Measurements from ENCODE around the gene SIRT2. TPM values are rescaled to one million over a fixed set of nuclear protein-coding genes. Genes with fewer than 3 reads are reported as not detected.

Gene SIRT2
- polyA plus RNA-seq, 3 donors: 57.5 to 65.9 (median 64.3) TPM

- peaks cover 23 to 31% of the 10 kb centered on the region in 2 donors for H3K36me3 ChIP-seq (replicated peaks in 1 of 2; ENCODE audit: control insufficient read depth in 1 of 2, insufficient read depth in 2 of 2, low read length in 2 of 2)
- DNase-seq: no peak
- H3K9ac ChIP-seq (ENCODE audit: insufficient read depth, low read length, poor library complexity, severe bottlenecking): peak overlapping the region; percentile 81
- H3K36me3 Mint-ChIP-seq: peaks cover 25 to 33% of the 10 kb centered on the region in 2 donors
- peak overlapping the region; percentile 98 for H3K4me2 ChIP-seq (replicated peaks; ENCODE audit: extremely low read depth, low read length, poor library complexity, severe bottlenecking)
- under 1% methylated on average over 24 of the region's 26 CpGs for WGBS (ENCODE audit: insufficient coverage)
- intact Hi-C loops (cut with micrococcal nuclease): loop anchor here (1.0 to 5.0 kb wide), 3 partner anchors 20 to 49 kb away; partner anchors contain the start of genes NFKBIB (in 2 of the 2), SIRT2 (in 2 of the 2) and ECH1 (in 1 of the 2)
- peak overlapping the region; percentile 88 to 94 for H3K4me3 Mint-ChIP-seq
- TF ChIP-seq CTCF (IDR thresholded peaks at IDR 0.05): no peak
- H4K20me1 ChIP-seq (ENCODE audit: insufficient read depth, low read length): peaks cover 37% of the 10 kb centered on the region
- peak overlapping the region; percentile 80 to 90 (median 86) for H3K4me3 ChIP-seq (replicated peaks in 1 of 3; ENCODE audit: low read depth in 2 of 3, low read length in 3 of 3)
- peaks cover 32 to 42% of the 10 kb centered on the region in 2 donors for H3K4me1 ChIP-seq (ENCODE audit: control insufficient read depth in 1 of 2, insufficient read depth in 2 of 2, low read length in 2 of 2)
- peaks cover 48% of the 10 kb centered on the region for H3K79me2 ChIP-seq (ENCODE audit: insufficient read depth, low read length)
- peak overlapping the region; percentile 98 to 99 (median 99) for H3K27ac Mint-ChIP-seq
- peaks cover 0 to 5% (median 1%) of the 10 kb centered on the region in 3 donors for H3K27me3 Mint-ChIP-seq (ENCODE audit: low read depth in 3 of 3)
- H3K27ac ChIP-seq (ENCODE audit: low read depth in 1 of 2, low read length in 2 of 2): peak overlapping the region; percentile 98 to 99
- H3K4me1 Mint-ChIP-seq: peaks cover 29% of the 10 kb centered on the region
- no peaks in the 10 kb centered on the region for H3K9me3 ChIP-seq (replicated peaks in 1 of 2; ENCODE audit: control insufficient read depth in 1 of 2, insufficient read depth in 1 of 2, low read length in 2 of 2)
- H2AFZ ChIP-seq (ENCODE audit: insufficient read depth, low read depth, low read length, poor library complexity, severe bottlenecking): peak overlapping the region; percentile 52
- H3K27me3 ChIP-seq (ENCODE audit: control insufficient read depth in 2 of 2, insufficient read depth in 2 of 2, low read length in 2 of 2): no peaks in the 10 kb centered on the region
- H3K9me3 Mint-ChIP-seq: no peaks in the 10 kb centered on the region
Observed at GRCh38 chr19:38850436-38850975, 48.9 kb downstream of the SIRT2 start.

- peak within 1 kb of the TSS; percentile 98 to 99 (median 99) for H3K27ac Mint-ChIP-seq
- H3K4me3 Mint-ChIP-seq: peak within 1 kb of the TSS; percentile 88 to 94
- H3K4me1 Mint-ChIP-seq: peaks cover 29% of the 10 kb centered on the region
- Histone ChIP-seq H3K4me3 (replicated peaks in 1 of 3; ENCODE audit: low read depth in 2 of 3, low read length in 3 of 3) (peak within 1 kb of the TSS; percentile 80 to 90 (median 86)), H2AFZ (ENCODE audit: insufficient read depth, low read depth, low read length, poor library complexity, severe bottlenecking) (peak within 1 kb of the TSS; percentile 52), H4K20me1 (ENCODE audit: insufficient read depth, low read length) (peaks cover 43% of the 10 kb centered on the region), H3K27me3 (ENCODE audit: control insufficient read depth in 2 of 2, insufficient read depth in 2 of 2, low read length in 2 of 2) (no peaks in the 10 kb centered on the region), H3K36me3 (replicated peaks in 1 of 2; ENCODE audit: control insufficient read depth in 1 of 2, insufficient read depth in 2 of 2, low read length in 2 of 2) (peaks cover 29 to 36% of the 10 kb centered on the region in 2 donors), H3K79me2 (ENCODE audit: insufficient read depth, low read length) (peaks cover 53% of the 10 kb centered on the region), H3K4me2 (replicated peaks; ENCODE audit: extremely low read depth, low read length, poor library complexity, severe bottlenecking) (peak within 1 kb of the TSS; percentile 98), H3K9me3 (replicated peaks in 1 of 2; ENCODE audit: control insufficient read depth in 1 of 2, insufficient read depth in 1 of 2, low read length in 2 of 2) (no peaks in the 10 kb centered on the region), H3K9ac (ENCODE audit: insufficient read depth, low read length, poor library complexity, severe bottlenecking) (peak within 1 kb of the TSS; percentile 99), H3K4me1 (ENCODE audit: control insufficient read depth in 1 of 2, insufficient read depth in 2 of 2, low read length in 2 of 2) (peaks cover 32 to 42% of the 10 kb centered on the region in 2 donors), H3K27ac (ENCODE audit: low read depth in 1 of 2, low read length in 2 of 2) (peak within 1 kb of the TSS; percentile 98 to 99)
- H3K27me3 Mint-ChIP-seq (ENCODE audit: low read depth in 3 of 3): peaks cover 0 to 5% (median 1%) of the 10 kb centered on the region in 3 donors
- under 1% methylated on average over 46 of the region's 50 CpGs for WGBS (ENCODE audit: insufficient coverage)
- no peaks in the 10 kb centered on the region for H3K9me3 Mint-ChIP-seq
- intact Hi-C loops (cut with micrococcal nuclease): loop anchor here (1.0 to 5.0 kb wide), 4 partner anchors 17 to 49 kb away; partner anchors contain the start of genes NFKBIB (in 2 of the 2), SIRT2 (in 2 of the 2) and ECH1 (in 1 of the 2)
- peak; percentile 100 for DNase-seq
- TF ChIP-seq CTCF (IDR thresholded peaks at IDR 0.05): peak; percentile 23
- H3K36me3 Mint-ChIP-seq: peaks cover 31 to 39% of the 10 kb centered on the region in 2 donors
Observed at GRCh38 chr19:38849860-38850435, 49.5 kb downstream of the SIRT2 start, which contains the start of gene HNRNPL. HNRNPL (minus strand) TSS chr19:38849986; CDS start chr19:38849966, 20 bp downstream.
